ENCODE measurements around the gene PACSIN1.
A peak's percentile ranks its signal among the peaks of the same experiment; 100 is the strongest.

Gene PACSIN1

GRCh38 chr6:34514593-34515472 lies 49.0 kb downstream of the PACSIN1 start:
- DNase-seq (ENCODE audit: low read depth): no peak

DNA sequence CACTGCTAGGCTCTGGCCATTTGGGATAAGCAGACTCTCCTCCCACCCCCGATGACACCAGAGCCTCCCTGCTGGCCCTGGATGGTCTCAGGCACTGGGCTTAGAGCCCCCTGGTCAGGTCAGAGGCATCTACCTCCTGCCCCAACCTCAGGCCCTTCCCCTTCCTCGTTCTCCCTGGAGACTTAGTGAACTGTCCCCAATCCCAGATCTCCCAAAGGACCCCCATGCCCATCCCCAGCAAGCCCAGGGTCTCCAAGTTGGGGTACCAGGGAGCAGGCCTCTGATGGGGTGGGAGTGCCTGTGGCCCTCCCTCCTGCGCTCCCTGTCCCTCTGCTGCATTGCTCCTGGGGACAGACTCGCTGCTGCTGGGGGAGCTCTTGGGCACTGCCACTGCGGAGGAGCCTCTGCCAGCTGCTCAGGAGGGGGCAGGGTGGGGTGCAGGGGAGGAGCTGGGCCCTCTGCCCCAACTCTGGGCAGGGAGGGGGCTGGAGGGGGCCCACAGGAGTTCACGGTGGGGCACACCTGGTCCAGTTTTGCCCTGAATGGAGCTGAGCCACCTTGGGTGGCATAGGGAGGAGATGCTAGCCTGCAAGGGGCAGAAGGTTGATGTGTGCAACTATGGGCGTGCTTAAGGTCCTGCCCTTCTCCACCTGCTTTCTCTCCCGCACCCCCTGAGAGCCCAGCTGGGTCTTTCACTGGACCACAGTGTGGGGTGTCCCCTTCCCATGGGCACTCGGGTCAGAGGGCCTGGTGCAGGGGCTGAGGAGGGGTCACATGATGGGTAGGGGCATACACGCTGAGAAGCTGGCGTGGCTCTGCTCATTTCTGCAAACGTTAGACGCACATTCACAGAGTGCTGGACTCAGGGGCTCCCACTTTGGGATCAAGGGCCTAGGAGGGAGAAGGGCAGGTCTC lies 49.9 kb downstream of the PACSIN1 start:
- no peak for DNase-seq (ENCODE audit: low read depth)

GRCh38 chr6:34516391-34517324 lies 50.8 kb downstream of the PACSIN1 start:
- no peak for DNase-seq (ENCODE audit: low read depth)

GRCh38 chr6:34517461-34517881 lies 51.6 kb downstream of the PACSIN1 start:
- DNase-seq (ENCODE audit: low read depth): no peak

- DNase-seq (ENCODE audit: low read depth): no peak
These were observed 52.1 kb downstream of the PACSIN1 start for GRCh38 chr6:34517966-34518365.

GRCh38 chr6:34518669-34519365 lies 52.9 kb downstream of the PACSIN1 start:
- no peak for DNase-seq (ENCODE audit: low read depth)

- DNase-seq (ENCODE audit: low read depth): no peak
These were observed 54.2 kb downstream of the PACSIN1 start for GRCh38 chr6:34519971-34520644.

- no peak for DNase-seq (ENCODE audit: low read depth)
These were observed 55.0 kb downstream of the PACSIN1 start for GRCh38 chr6:34520645-34521462.

DNA sequence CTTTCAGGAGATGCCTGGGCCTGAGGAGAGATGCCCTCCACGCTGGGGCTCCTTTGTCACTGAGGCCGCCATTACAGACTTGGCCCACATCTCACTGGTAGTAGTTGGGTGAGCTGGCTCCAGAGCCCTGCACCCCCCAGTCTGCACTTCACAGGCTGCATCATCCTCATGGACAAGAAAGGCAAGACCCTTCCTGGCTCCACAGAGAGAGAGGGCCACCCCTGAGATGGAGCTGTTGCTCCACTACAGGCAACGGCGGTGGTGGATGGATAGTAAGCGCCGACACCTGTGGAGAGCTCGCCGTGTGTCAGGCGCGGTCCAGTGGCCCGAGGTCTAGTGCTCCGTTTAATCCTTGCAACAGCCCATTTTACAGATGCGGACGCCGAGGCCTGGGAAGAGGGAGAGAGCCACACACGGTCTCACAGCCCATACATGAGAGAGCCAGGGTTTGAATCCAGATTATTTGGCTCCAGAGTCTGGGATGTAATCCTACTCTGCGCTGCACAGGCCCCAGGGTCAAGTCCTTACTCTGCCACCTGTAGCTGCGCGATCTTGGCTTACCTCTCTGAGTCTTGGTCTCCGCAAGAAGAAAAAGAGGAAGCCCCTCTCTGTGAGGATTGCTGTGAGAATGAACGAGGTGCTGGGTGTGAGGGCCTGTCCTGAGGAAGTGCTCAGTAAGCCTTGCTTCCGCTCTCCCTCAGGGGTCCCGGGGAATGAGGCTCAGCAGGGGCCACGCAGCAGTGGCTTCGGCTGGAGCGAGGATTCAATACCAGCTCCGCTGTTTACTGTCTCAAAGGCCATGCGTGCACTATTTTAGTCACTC lies 55.8 kb downstream of the PACSIN1 start:
- DNase-seq (ENCODE audit: low read depth): no peak

DNA sequence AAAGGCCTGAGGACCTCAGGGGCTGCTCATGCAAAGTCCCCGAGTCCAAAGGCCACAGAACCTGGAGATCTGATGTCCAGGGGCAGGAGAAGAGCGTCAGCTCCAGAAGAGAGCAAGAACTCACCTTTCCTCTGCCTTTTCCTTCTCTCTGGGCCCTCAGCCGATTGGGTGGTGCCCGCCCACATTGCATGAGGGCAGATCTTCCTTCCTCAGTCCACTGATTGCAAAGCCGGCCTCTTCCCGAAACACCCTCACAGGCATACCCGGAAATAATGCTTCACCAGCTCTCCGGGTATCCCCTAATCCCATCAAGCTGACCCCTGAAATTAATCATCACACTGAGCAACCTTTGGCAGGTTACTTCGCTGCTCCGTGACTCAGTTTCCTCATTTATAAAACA lies 56.9 kb downstream of the PACSIN1 start:
- DNase-seq (ENCODE audit: low read depth): no peak

DNA sequence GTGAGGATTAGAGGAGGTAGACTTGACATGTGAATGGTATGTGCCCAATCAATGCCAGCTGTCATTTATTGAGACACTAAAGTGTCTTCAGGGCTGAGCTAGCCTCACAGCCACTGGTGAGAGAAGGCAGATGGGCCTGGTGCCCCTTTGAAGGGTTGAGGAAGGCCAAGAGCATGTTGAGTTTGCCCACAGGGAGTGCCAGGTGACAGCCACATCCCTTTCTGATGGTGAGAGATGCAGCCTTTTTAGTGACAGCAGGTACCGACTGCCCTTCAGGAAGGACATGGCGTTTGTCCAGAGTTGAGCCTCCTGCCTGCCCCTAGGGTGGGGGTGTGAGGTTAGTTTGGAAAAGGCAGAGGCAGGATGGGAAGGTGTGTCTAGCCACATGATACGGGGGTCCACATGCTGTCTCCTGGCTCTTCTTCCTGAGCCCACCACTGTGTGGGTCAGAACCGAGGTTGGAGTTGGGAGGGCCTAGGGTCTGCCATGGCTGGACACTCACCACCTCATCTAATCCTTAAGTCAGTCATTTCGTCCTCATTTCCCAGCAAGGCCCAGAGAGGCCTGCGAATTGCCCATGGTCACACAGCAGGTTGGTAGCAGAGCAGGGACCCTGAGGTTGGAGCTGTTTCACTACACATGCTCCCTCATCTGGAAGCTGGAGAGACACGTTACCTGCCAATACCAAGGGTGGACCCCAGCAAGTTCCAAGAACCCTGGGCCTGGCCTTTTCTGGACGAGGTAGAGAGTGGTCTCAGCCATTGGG lies 57.7 kb downstream of the PACSIN1 start:
- no peak for DNase-seq (ENCODE audit: low read depth)

DNA sequence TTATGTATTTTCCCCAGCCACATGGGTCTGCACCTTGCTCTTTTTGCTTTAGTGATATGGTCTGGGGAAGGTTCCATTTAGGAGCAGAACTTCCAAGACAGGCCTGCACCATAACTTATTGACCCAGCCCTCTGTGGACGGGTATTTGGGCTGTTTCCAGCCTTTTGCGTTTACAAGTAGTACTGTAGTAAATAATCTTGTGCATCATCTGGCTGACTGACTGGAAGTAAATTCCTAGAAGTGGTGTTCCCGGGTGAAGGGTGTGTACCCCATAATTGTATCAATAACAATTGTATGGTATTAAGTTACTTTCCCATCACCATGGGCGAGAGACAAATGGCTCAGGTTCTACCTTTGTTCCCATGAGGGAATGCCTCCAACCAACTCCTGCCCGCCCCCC lies 58.6 kb downstream of the PACSIN1 start:
- no peak for DNase-seq (ENCODE audit: low read depth)

- no peak for DNase-seq (ENCODE audit: low read depth)
These were observed 59.1 kb downstream of the PACSIN1 start for GRCh38 chr6:34524971-34525370.

GRCh38 chr6:34525431-34526175 lies 59.7 kb downstream of the PACSIN1 start:
- DNase-seq (ENCODE audit: low read depth): no peak

- no peak for DNase-seq (ENCODE audit: low read depth)
These were observed 60.5 kb downstream of the PACSIN1 start for GRCh38 chr6:34526241-34526972.

- peak; percentile 94 for DNase-seq (ENCODE audit: low read depth)
These were observed 61.3 kb downstream of the PACSIN1 start for GRCh38 chr6:34526992-34527728.

All from activated T-helper 9 cell treated with anti-CD3 and anti-CD28 coated beads, Interleukin-2, amount 50 U/mL, for 16 hours (primary cell).